Diencephalon (tissue), 1 donor: ENCODE data around the gene OCRL. TPM values are rescaled to one million over a fixed set of nuclear protein-coding genes. Genes with fewer than 3 reads are reported as not detected.

ENCODE experiments used
- small RNA-seq: library from RNA; depleted of rRNA; stranded (forward); fragments of <200 nt; gene quantifications from one replicate; pipeline ENCODE3, GENCODE V24; 2014
- total RNA-seq: library from RNA; depleted of rRNA; stranded (reverse); fragments of >200 nt; gene quantifications from one replicate; pipeline ENCODE4 v1.2.3, GENCODE V29; 2014

OCRL gene
- total RNA-seq = 56.1 TPM

DNA sequence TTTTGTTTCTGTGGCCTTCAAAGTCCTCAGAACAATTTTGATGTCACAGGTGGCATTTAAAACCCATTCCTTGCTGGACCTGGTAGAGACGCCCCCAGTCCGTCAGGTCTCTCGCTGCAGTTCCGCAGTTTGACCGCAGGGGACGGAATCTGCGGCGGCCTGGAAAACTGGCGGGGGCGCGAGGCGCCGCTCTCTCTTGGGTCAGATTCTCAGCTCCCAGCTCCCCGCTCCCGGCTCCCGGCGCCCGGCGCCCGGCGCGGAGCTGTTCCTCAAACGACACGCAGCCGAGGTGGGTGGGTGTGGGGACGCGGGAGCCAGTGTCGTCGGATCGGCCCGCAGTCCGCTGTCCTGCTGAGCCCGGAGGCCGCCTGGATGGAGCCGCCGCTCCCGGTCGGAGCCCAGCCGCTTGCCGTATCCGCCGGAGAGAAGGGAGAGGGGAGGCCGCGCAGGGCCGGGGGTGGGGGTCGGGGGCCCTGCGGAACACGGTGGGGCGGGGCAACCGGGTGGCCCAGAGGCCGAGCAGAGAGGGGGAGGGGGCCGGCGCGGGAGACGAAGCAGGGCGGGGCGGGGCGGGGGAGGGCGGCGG, at the start of gene OCRL:
TSS of gene OCRL (plus strand) at position 192 of the 586 bp plus-strand sequence. CDS start at position 373, 181 bp downstream.

DNA sequence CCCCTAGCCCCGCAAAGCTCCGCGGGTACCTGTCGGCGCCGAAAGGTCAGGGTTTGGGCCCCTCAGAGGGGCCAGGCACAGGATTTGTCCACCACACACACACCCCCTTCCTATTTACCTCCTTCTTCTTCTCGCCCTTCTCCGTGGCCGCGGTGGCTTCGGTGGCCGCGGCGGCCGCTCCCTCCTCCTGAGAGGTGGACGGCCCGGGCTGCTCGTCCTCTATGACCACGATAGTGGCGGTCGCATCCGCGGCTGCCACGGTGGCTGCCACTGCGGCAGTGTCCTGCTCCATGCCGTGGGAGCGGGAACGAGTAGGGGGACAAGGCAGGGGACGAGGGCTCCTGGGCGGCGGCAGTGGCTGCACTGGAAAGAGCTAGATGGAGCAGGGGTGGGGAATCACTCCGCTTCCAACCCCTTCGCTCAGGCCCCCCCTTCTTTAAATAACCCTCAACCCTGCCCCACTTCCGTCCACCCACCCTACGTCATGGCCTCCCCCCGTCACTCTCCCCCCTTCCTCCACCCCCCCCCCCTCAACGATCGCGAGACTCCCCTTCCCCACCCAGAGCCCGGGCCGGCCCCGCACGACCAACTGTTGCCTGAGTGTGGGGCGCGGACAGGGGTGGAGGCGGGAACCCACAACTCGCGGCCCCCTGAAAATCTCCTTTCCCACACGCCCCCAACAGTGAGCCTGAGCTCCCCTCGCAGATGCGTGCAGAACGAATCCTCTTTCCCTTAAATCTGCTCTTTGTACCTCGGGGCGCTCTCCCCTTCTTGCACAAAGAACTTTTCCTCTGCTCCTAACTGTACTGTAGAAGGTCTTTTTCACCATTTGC, 16.8 kb upstream of the OCRL start, which contains the start of gene SMARCA1:
TSS of gene SMARCA1 (minus strand) at position 412 of the 833 bp plus-strand sequence. CDS start at position 292, 120 bp downstream.

Small RNA genes within 50 kb of the gene (small RNA-seq; reads per million reads assigned to genes)
- not detected for gene RF01169

Other genes starting within 250 kb of the OCRL start
- 76.1 TPM for gene SMARCA1, start 16.8 kb upstream of the OCRL start, total RNA-seq
- 4.4 TPM for gene APLN, start 114.7 kb downstream of the OCRL start, total RNA-seq
- 0.23 TPM for gene XPNPEP2, start 198.7 kb downstream of the OCRL start, total RNA-seq
- 3.2 TPM for gene SASH3, start 239.7 kb downstream of the OCRL start, total RNA-seq